ENCODE measurements around the gene MAMDC4. TPM values are rescaled to one million over a fixed set of nuclear protein-coding genes. Genes with fewer than 3 reads are reported as not detected.
"Not testable (repeated sequence)": the region's sequence is repeated elsewhere in the genome, so short reads cannot be mapped to it uniquely, and the experiment has no call there.

Gene MAMDC4
- total RNA-seq, 1 donor: 0.81 TPM

GRCh38 chr9:136842380-136842948 is 9.7 kb upstream of the MAMDC4 start, which contains the start of gene AJM1:
Gene AJM1, plus strand, starts transcription at chr9:136842478. Its CDS starts 1,937 bp downstream, at chr9:136844415.
- DNase-seq (ENCODE audit: low read depth): peak; percentile 71
- TF ChIP-seq CTCF (IDR thresholded peaks at IDR 0.05; ENCODE audit: insufficient read depth, low read length): peak; percentile 91
- H3K4me3 ChIP-seq (ENCODE audit: low read depth, low read length): peak within 1 kb of the TSS; percentile 67

- not testable (repeated sequence) for DNase-seq (ENCODE audit: low read depth)
Observed at GRCh38 chr9:136843159-136843800, 8.9 kb upstream of the MAMDC4 start.

GRCh38 chr9:136843801-136844740 is 8.1 kb upstream of the MAMDC4 start:
- DNase-seq (ENCODE audit: low read depth); H3K4me3 ChIP-seq (ENCODE audit: low read depth, low read length): not testable (repeated sequence)
- TF ChIP-seq CTCF (IDR thresholded peaks at IDR 0.05; ENCODE audit: insufficient read depth, low read length): peak; percentile 48

More at GRCh38 chr9:136843159-136843800, 8.9 kb upstream of the MAMDC4 start:
- H3K4me3 ChIP-seq (ENCODE audit: low read depth, low read length): not testable (repeated sequence)

GRCh38 chr9:136844761-136845464 is 7.2 kb upstream of the MAMDC4 start:
- DNase-seq (ENCODE audit: low read depth): no peak
- no peak for TF ChIP-seq CTCF (IDR thresholded peaks at IDR 0.05; ENCODE audit: insufficient read depth, low read length)
- H3K4me3 ChIP-seq (ENCODE audit: low read depth, low read length): no peak overlapping the region

GRCh38 chr9:136845465-136846260 is 6.5 kb upstream of the MAMDC4 start:
- no peak overlapping the region for H3K4me3 ChIP-seq (ENCODE audit: low read depth, low read length)
- no peak for DNase-seq (ENCODE audit: low read depth)
- TF ChIP-seq CTCF (IDR thresholded peaks at IDR 0.05; ENCODE audit: insufficient read depth, low read length): no peak

- peak overlapping the region; percentile 25 for H3K4me3 ChIP-seq (ENCODE audit: low read depth, low read length)
- no peak for DNase-seq (ENCODE audit: low read depth)
- TF ChIP-seq CTCF (IDR thresholded peaks at IDR 0.05; ENCODE audit: insufficient read depth, low read length): no peak
Observed at GRCh38 chr9:136846376-136847087, 5.6 kb upstream of the MAMDC4 start.
